PC-9 (cell line): ENCODE data around the gene OR6B2. TPM values are rescaled to one million over a fixed set of nuclear protein-coding genes. Genes with fewer than 3 reads are reported as not detected.
A peak's percentile ranks its signal among the peaks of the same experiment; 100 is the strongest.

Experiments used
- BruUV-seq: library from RNA; stranded (reverse); fragments of 400-500 nt; replicated peaks from 2 replicates; lab custom pipeline; 2021; lab: Mats Ljungman, UMichigan
- CTCF ChIA-PET: fragments of 300-600 bp; sonication (Branson Sonifier 250); formaldehyde crosslinking; loops from one replicate; lab custom pipeline; 2022; ENCODE audit warnings: antibody characterized with exemption; lab: Charles Lee
- POLR2A ChIA-PET: fragments of 300-600 bp; sonication (Branson Sonifier 250); formaldehyde crosslinking; loops from one replicate; lab custom pipeline; 2022; ENCODE audit warnings: antibody characterized with exemption; ENCODE audit not compliant: unreplicated experiment; lab: Charles Lee
- DNase-seq, 2 experiments: peaks; one replicate each; pipeline versions ENCODE4 v3.0.0 to v3.0.0-alpha.2; 2015 to 2022; ENCODE audit warnings: mixed read lengths in 1 of 2
- H2AFZ ChIP-seq: fragments of 200-600 bp; sonication (generic); 2 replicates; pipeline ENCODE4 v1.8.1; 2017; ENCODE audit warnings: antibody characterized with exemption
- H3F3A ChIP-seq: fragments of 200-600 bp; sonication (generic); 2 replicates; pipeline ENCODE4 v1.8.1; 2017; ENCODE audit warnings: antibody characterized with exemption, mild to moderate bottlenecking, low read depth; ENCODE audit not compliant: insufficient read depth
- H3K27ac ChIP-seq: fragments of 200-600 bp; sonication (generic); 2 replicates; pipeline ENCODE4 v1.6.1; 2016; ENCODE audit warnings: mixed run types
- H3K27me3 ChIP-seq: fragments of 200-600 bp; sonication (generic); 2 replicates; pipeline ENCODE4 v1.6.1; 2016; ENCODE audit warnings: low read depth, mixed run types; ENCODE audit not compliant: insufficient read depth
- H3K36me3 ChIP-seq: fragments of 200-600 bp; sonication (generic); 2 replicates; pipeline ENCODE4 v1.6.1; 2016; ENCODE audit warnings: low read depth, mixed run types
- H3K4me1 ChIP-seq: fragments of 200-600 bp; sonication (generic); replicated peaks from 2 replicates; pipeline ENCODE4 v1.6.1; 2016; ENCODE audit warnings: mixed run types; ENCODE audit not compliant: insufficient read depth
- H3K4me2 ChIP-seq: fragments of 200-600 bp; sonication (generic); 2 replicates; pipeline ENCODE4 v1.6.1; 2017; ENCODE audit warnings: mixed run types
- H3K4me3 ChIP-seq: fragments of 200-600 bp; sonication (generic); 2 replicates; pipeline ENCODE4 v1.6.1; 2016; ENCODE audit warnings: mixed run types
- H3K79me2 ChIP-seq: fragments of 200-600 bp; sonication (generic); 2 replicates; pipeline ENCODE4 v1.6.1; 2017; ENCODE audit warnings: low read depth, mixed run types
- H3K9me2 ChIP-seq: fragments of 200-600 bp; sonication (generic); 2 replicates; pipeline ENCODE4 v1.8.1; 2017; ENCODE audit warnings: mild to moderate bottlenecking; ENCODE audit not compliant: insufficient read depth
- H3K9me3 ChIP-seq: fragments of 200-600 bp; sonication (generic); 2 replicates; pipeline ENCODE4 v1.8.1; 2016; ENCODE audit warnings: low read depth; ENCODE audit not compliant: insufficient read depth
- H4K20me1 ChIP-seq: fragments of 200-600 bp; sonication (generic); 2 replicates; pipeline ENCODE4 v1.8.1; 2017; ENCODE audit not compliant: insufficient read depth
- EZH2 ChIP-seq: fragments of 200-600 bp; sonication (generic); IDR thresholded peaks from 2 replicates; pipeline ENCODE4 v1.8.0; 2017; ENCODE audit warnings: antibody characterized with exemption, low read depth
- intact Hi-C: fragments of 100-400 bp; cut with micrococcal nuclease; formaldehyde crosslinking; loops from one replicate; pipeline ENCODE4 v1.10.0; 2022; ENCODE audit not compliant: unreplicated experiment
- total RNA-seq: library from RNA; stranded (reverse); gene quantifications from 2 replicates; pipeline ENCODE4 v1.2.3, GENCODE V29; 2021
- TF ChIP-seq, protein P1 (sequence below): fragments of 200-600 bp; sonication (generic); conservative IDR thresholded peaks from 2 replicates; pipeline ENCODE4 v1.6.1; 2017; ENCODE audit warnings: mixed run types, antibody characterized with exemption, mild to moderate bottlenecking, moderate library complexity

OR6B2 gene
- total RNA-seq, 1 experiment from 2014 or later, result not detected

DNA sequence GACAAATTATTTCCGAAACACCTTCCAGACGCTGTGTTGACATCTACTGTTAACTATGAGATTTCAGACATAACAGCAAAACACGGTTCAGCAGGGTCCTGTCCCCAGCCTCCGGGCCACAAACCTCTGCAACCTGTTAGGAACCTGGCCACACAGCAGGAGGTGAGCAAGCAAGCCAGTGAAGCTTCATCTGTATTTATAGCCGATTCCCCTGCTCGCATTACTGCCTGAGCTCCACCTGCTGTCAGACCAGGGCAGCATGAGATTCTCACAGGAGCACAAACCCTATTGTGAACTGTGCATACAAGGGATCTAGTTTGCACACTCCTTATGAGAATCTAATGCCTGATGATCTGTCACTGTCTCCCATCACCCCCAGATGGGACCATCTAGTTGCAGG is 36.1 kb downstream of the OR6B2 start:
- TF ChIP-seq, protein P1, sequence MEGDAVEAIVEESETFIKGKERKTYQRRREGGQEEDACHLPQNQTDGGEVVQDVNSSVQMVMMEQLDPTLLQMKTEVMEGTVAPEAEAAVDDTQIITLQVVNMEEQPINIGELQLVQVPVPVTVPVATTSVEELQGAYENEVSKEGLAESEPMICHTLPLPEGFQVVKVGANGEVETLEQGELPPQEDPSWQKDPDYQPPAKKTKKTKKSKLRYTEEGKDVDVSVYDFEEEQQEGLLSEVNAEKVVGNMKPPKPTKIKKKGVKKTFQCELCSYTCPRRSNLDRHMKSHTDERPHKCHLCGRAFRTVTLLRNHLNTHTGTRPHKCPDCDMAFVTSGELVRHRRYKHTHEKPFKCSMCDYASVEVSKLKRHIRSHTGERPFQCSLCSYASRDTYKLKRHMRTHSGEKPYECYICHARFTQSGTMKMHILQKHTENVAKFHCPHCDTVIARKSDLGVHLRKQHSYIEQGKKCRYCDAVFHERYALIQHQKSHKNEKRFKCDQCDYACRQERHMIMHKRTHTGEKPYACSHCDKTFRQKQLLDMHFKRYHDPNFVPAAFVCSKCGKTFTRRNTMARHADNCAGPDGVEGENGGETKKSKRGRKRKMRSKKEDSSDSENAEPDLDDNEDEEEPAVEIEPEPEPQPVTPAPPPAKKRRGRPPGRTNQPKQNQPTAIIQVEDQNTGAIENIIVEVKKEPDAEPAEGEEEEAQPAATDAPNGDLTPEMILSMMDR, result no peak
- no peak for TF ChIP-seq EZH2
- POLR2A ChIA-PET, result interaction anchor here (0.6 kb wide), 1 partner anchor 20 kb away, joined by 5 read pairs; no protein-coding TSS in a partner anchor
- H3K4me2 ChIP-seq, result no peak overlapping the region
- H3K36me3 ChIP-seq, result peaks cover 14% of the 10 kb centered on the region; the same call in 1 of the 2 replicates
- H3K4me1 ChIP-seq, result no peaks in the 10 kb centered on the region
- H3K27ac ChIP-seq, result no peak overlapping the region
- DNase-seq, result no peak
- no peaks in the 10 kb centered on the region for H3K79me2 ChIP-seq
- H3K9me3 ChIP-seq, result no peaks in the 10 kb centered on the region
- H3K27me3 ChIP-seq, result no peaks in the 10 kb centered on the region
- BruUV-seq, result no TSS peak
- H4K20me1 ChIP-seq, result peaks cover 27% of the 10 kb centered on the region
- H3F3A ChIP-seq, result peaks cover 8% of the 10 kb centered on the region; the same call in 1 of the 2 replicates
- H3K4me3 ChIP-seq, result no peak overlapping the region
- intact Hi-C loops, result loop anchor here (5.0 to 10.0 kb wide), 3 partner anchors 887 to 1637 kb away; no protein-coding TSS in a partner anchor
- H3K9me2 ChIP-seq, result no peaks in the 10 kb centered on the region
- CTCF ChIA-PET, result interaction anchor here (0.7 kb wide), 1 partner anchor 25 kb away, joined by 4 read pairs; no protein-coding TSS in a partner anchor
- no peak overlapping the region for H2AFZ ChIP-seq

DNA sequence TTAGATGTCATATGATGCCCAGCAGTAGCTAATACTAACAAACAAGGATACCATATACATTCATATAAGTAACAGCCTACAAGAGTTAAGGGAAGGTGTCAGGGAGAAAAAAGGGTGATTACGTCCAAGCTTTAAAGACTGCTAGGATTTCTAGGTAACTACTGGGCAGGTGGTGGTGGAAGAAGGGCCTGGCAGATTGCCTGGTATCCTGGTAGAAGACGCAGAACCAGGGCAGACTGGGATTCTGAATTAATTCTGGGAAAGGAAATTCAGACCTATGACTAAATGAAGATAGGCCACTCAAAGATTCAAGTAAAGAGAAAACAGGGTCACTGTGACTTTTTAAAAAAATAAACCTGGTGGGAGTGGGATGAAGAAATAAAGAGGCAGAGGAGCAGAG is 36.9 kb downstream of the OR6B2 start:
- intact Hi-C loops, result loop anchor here (5.0 to 10.0 kb wide), 3 partner anchors 886 to 1636 kb away; no protein-coding TSS in a partner anchor
- Histone ChIP-seq H3K9me2 (no peaks in the 10 kb centered on the region), H3K79me2 (no peaks in the 10 kb centered on the region), H3K4me3 (no peak overlapping the region), H4K20me1 (peaks cover 24% of the 10 kb centered on the region), H3K4me2 (no peak overlapping the region), H3K27me3 (no peaks in the 10 kb centered on the region), H3F3A (peaks cover 8% of the 10 kb centered on the region; the same call in 1 of the 2 replicates), H3K9me3 (no peaks in the 10 kb centered on the region), H2AFZ (no peak overlapping the region), H3K36me3 (peaks cover 14% of the 10 kb centered on the region; the same call in 1 of the 2 replicates), H3K4me1 (no peaks in the 10 kb centered on the region), H3K27ac (no peak overlapping the region)
- POLR2A ChIA-PET, result no interaction called here
- CTCF ChIA-PET, result no interaction called here
- DNase-seq, result no peak
- BruUV-seq, result no TSS peak
- no peak for TF ChIP-seq EZH2
- TF ChIP-seq, protein P1, result no peak

DNA sequence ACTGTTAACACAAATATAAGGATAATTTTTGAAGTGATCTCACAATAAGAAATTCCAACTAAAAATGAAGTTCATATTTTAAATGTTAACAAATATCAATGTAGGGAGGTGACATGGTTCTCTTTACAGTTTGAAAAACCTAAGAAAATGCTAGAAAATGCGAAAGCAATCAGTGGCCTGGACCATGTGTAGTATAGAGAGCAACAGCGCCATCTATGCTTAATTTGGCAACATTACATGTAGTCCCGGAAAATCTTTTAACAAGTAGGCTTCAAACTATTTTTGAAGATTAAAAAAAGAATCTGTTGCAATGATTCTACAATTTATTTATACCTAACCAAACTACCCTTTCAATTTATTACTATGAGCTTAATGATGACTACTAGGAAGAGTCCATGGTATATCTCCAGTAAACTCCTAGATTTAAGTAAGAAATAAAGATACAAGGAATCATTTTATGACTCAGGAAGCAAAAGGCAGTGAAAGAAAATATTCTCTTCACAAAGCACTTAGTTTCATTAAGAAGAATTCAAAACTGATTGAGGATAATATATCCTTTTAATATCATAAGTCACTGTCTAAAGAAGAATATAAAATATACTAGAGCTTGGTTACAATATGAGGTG is 38.4 kb downstream of the OR6B2 start:
- no peaks in the 10 kb centered on the region for H3K9me3 ChIP-seq

More for the DNA sequence above, 38.4 kb downstream of the OR6B2 start:
- intact Hi-C loops, result loop anchor here (1.0 to 10.0 kb wide), 4 partner anchors 168 to 1635 kb away; no protein-coding TSS in a partner anchor
- Histone ChIP-seq H3K9me2 (no peaks in the 10 kb centered on the region), H3K4me3 (no peak overlapping the region), H2AFZ (no peak overlapping the region), H3K79me2 (no peaks in the 10 kb centered on the region), H3F3A (peaks cover 8% of the 10 kb centered on the region; the same call in 1 of the 2 replicates), H3K27me3 (no peaks in the 10 kb centered on the region), H3K36me3 (peaks cover 16% of the 10 kb centered on the region), H3K4me2 (no peak overlapping the region), H3K4me1 (no peaks in the 10 kb centered on the region), H3K27ac (no peak overlapping the region), H4K20me1 (peaks cover 24% of the 10 kb centered on the region)
- ChIA-PET POLR2A (no interaction called here), CTCF (interaction anchor here (0.7 to 1.1 kb wide), 2 partner anchors 112 to 591 kb away, joined by 3 to 8 read pairs; partner anchors contain the start of gene HDAC4)
- BruUV-seq, result no TSS peak
- TF ChIP-seq, protein P1, result peak; percentile 98
- TF ChIP-seq EZH2, result no peak
- DNase-seq, result peak in 1 of 2 experiments; percentile 50
